ENCODE data around the gene PNPLA6. TPM values are rescaled to one million over a fixed set of nuclear protein-coding genes. Genes with fewer than 3 reads are reported as not detected.

The PNPLA6 gene
- total and polyA plus RNA-seq, 2 of the 4 experiments (the other 2 are of a cell fraction), result 17.9 to 52.7 TPM

DNA sequence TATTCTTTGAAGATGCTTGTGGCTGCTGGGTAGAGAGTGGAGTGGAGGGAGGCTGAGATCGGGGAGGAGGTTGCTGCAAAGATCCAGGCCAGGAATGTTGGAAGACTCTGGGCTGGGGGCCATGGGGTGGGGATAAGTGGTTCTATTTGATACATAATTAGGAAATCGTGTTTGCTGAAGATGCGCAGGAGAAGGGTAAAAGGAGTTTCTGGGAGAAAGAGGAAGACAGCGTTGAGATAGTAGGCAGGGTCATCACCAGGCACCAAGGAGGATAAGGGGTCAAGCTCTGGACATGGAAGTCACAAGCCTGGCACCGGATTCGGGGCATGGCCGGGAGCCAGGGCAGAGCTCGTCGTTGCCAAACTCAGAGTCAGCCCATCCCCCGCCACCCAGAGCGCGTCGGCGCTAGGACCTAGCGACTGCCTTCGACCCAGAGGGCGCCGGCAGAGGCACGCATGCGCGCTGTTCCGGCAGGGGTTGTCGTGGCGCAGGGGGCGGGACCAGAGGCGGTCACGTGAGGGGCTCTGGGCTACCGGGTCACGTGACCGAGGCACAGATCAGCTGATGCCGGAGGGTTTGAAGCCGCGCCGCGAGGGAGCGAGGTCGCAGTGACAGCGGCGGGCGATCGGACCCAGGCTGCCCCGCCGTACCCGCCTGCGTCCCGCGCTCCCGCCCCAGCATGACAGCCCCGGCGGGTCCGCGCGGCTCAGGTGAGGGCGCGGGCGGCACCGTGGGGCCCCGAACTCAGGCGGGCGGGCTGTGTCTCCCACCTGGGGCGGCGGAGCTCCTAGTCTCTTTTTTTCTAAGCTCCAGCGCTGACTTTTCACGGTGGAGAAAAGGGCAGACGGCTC lies 13.2 kb upstream of the PNPLA6 start, which contains the start of gene MCOLN1:
Gene MCOLN1 (plus strand): TSS at position 553 of the 851 bp plus-strand sequence. CDS start 127 bp downstream, at position 680.
- dilution Hi-C loops (cut with HindIII; ENCODE audit: low sequenced_read_pairs, unreplicated experiment), result no loop called here
- Histone ChIP-seq H3K4me2 (ENCODE audit: low read depth, low read length) (peak within 1 kb of the TSS; percentile 95), H3K79me1 (ENCODE audit: low read depth in 1 of 2, low read length in 2 of 2) (peaks cover 10 to 35% of the 10 kb centered on the region in 2 experiments), H3K4ac (ENCODE audit: low read depth, low read length) (peak within 1 kb of the TSS; percentile 97), H3K36me3 (ENCODE audit: control insufficient read depth, insufficient read depth, low read length) (peaks cover 20% of the 10 kb centered on the region; the same call in 1 of the 2 replicates), H2AK5ac (ENCODE audit: low read depth, low read length) (peak within 1 kb of the TSS; percentile 95), H3K4me1 (ENCODE audit: control insufficient read depth, insufficient read depth, low read length) (peaks cover 2% of the 10 kb centered on the region; the same call in 1 of the 2 replicates), H3K23ac (ENCODE audit: low read depth, low read length) (peak within 1 kb of the TSS; percentile 89), H4K91ac (ENCODE audit: insufficient read depth, low read depth, low read length) (peak within 1 kb of the TSS; percentile 91), H2BK15ac (ENCODE audit: low read depth, low read length) (peak within 1 kb of the TSS; percentile 16; the same call in 1 of the 3 replicates), H3K27ac (ENCODE audit: insufficient read depth, low read length) (peak within 1 kb of the TSS; percentile 83), H3K9ac (ENCODE audit: low read depth, low read length) (peak within 1 kb of the TSS; percentile 73), H3K9me3 (ENCODE audit: control insufficient read depth, insufficient read depth, low read length) (no peaks in the 10 kb centered on the region), H4K20me1 (ENCODE audit: insufficient read depth, low read length) (no peaks in the 10 kb centered on the region), H3K18ac (ENCODE audit: low read depth, low read length) (peak within 1 kb of the TSS; percentile 75), H2BK5ac (ENCODE audit: low read depth, low read length, poor library complexity, severe bottlenecking) (peak within 1 kb of the TSS; percentile 85), H3K27me3 (ENCODE audit: control insufficient read depth, insufficient read depth, low read length) (no peaks in the 10 kb centered on the region), H3K9me1 (ENCODE audit: insufficient read depth, low read length) (no peaks in the 10 kb centered on the region), H3K14ac (replicated peaks; ENCODE audit: low read depth, low read length) (peak within 1 kb of the TSS; percentile 98), H2AFZ (replicated peaks; ENCODE audit: low read length, poor library complexity) (peak within 1 kb of the TSS; percentile 97), H2BK20ac (ENCODE audit: low read depth, low read length) (peak within 1 kb of the TSS; percentile 21), H3K56ac (ENCODE audit: extremely low read depth, insufficient read depth, low read length) (peak within 1 kb of the TSS; percentile 53), H3K4me3 (ENCODE audit: insufficient read depth, low read depth, low read length) (peak within 1 kb of the TSS; percentile 59), H2AK9ac (replicated peaks; ENCODE audit: low read depth, low read length, poor library complexity) (peak within 1 kb of the TSS; percentile 94), H4K8ac (ENCODE audit: low read depth in 2 of 2, low read length in 2 of 2) (peak within 1 kb of the TSS; percentile 89 to 99), H2BK120ac (ENCODE audit: low read depth, low read length) (peak within 1 kb of the TSS; percentile 64), H4K5ac (ENCODE audit: low read depth, low read length) (peak within 1 kb of the TSS; percentile 98)
- CTCF ChIA-PET, result interaction anchor here (0.5 to 1.4 kb wide), 2 partner anchors 25 to 193 kb away, joined by 3 read pairs; a partner anchor contains a TSS
- ATAC-seq (ENCODE audit: low read depth) (peak; percentile 97), DNase-seq (peak; percentile 94)
- in situ Hi-C loops (cut with MboI; ENCODE audit: low sequenced_read_pairs), result no loop called here
- intact Hi-C loops (cut with micrococcal nuclease), result loop anchor here (1.0 kb wide), 1 partner anchor 168 kb away; no protein-coding TSS in a partner anchor
- WGBS, 2 experiments (ENCODE audit: extremely low coverage in 2 of 2, insufficient read length in 1 of 2), result 0% methylated on average over 26 of the region's 65 CpGs; no CpG with 5 or more reads in 1 of the 2 experiments
- POLR2A ChIA-PET (ENCODE audit: unreplicated experiment), result no interaction called here
- BruUV-seq (replicated peaks), result no TSS peak
- TF ChIP-seq POLR2A (IDR thresholded peaks at IDR 0.05; ENCODE audit: low read depth, low read length) (no peak; the same call in 1 of the 2 replicates), CTCF (conservative IDR thresholded peaks at IDR 0.05; ENCODE audit: low read depth, low read length) (no peak), CEBPB (IDR thresholded peaks at IDR 0.05; ENCODE audit: low read depth, low read length) (no peak), BHLHE40 (IDR thresholded peaks at IDR 0.05; ENCODE audit: low read depth, low read length) (peak; percentile 92), MAZ (IDR thresholded peaks at IDR 0.05; ENCODE audit: borderline replicate concordance, low read depth, low read length) (peak; percentile 68; the same call in 1 of the 2 replicates), NFE2L2 (IDR thresholded peaks at IDR 0.05; ENCODE audit: low read depth, low read length) (no peak), SMC3 (IDR thresholded peaks at IDR 0.05; ENCODE audit: low read depth, low read length) (no peak), FOS (IDR thresholded peaks at IDR 0.05; ENCODE audit: low read depth, low read length) (peak; percentile 99), RCOR1 (IDR thresholded peaks at IDR 0.05; ENCODE audit: insufficient replicate concordance, low read length) (no peak), USF2 (IDR thresholded peaks at IDR 0.05; ENCODE audit: low read depth, low read length) (peak; percentile 100), CHD1 (IDR thresholded peaks at IDR 0.05; ENCODE audit: low read depth, low read length) (no peak), RFX5 (IDR thresholded peaks at IDR 0.05; ENCODE audit: low read depth, low read length) (no peak)
- TF ChIP-seq, protein P1, sequence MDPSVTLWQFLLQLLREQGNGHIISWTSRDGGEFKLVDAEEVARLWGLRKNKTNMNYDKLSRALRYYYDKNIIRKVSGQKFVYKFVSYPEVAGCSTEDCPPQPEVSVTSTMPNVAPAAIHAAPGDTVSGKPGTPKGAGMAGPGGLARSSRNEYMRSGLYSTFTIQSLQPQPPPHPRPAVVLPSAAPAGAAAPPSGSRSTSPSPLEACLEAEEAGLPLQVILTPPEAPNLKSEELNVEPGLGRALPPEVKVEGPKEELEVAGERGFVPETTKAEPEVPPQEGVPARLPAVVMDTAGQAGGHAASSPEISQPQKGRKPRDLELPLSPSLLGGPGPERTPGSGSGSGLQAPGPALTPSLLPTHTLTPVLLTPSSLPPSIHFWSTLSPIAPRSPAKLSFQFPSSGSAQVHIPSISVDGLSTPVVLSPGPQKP (IDR thresholded peaks at IDR 0.05; ENCODE audit: borderline replicate concordance, low read depth, low read length), result no peak
